Smooth muscle cell of the pulmonary artery (primary cell): ENCODE data around the gene FBN1. TPM values are rescaled to one million over a fixed set of nuclear protein-coding genes. Genes with fewer than 3 reads are reported as not detected.

Source experiments
- total RNA-seq: library from RNA; depleted of rRNA; stranded (reverse); fragments of >200 nt; gene quantifications from 2 replicates; pipeline ENCODE4 v1.2.3, GENCODE V29; 2014

FBN1 gene
- total RNA-seq, result 2,453 and 2,749 TPM in 2 replicates

GRCh38 chr15:48645558-48646330 lies at the start of gene FBN1:
FBN1 (minus strand) TSS chr15:48645709; CDS start chr15:48644769, 940 bp downstream.

Other genes starting within 250 kb of the FBN1 start
- 2.8 and 5.0 TPM in 2 replicates for gene CEP152, start 165.4 kb upstream of the FBN1 start, total RNA-seq
- gene EID1, start 232.4 kb upstream of the FBN1 start, total RNA-seq, result 160 and 187 TPM in 2 replicates